ENCODE data around the gene HOXC9.
A peak's percentile ranks its signal among the peaks of the same experiment; 100 is the strongest.

Gene HOXC9

GRCh38 chr12:54024127-54024526 is 24.2 kb downstream of the HOXC9 start:
- H3K4me3 ChIP-seq (ENCODE audit: low read depth, low read length) = no peak overlapping the region
- no peak for TF ChIP-seq CTCF (IDR thresholded peaks at IDR 0.05; ENCODE audit: insufficient read depth, low read depth, low read length, missing control alignments)
- no peak for DNase-seq (ENCODE audit: low read depth)

GRCh38 chr12:54024581-54025305 is 24.8 kb downstream of the HOXC9 start:
- TF ChIP-seq CTCF (IDR thresholded peaks at IDR 0.05; ENCODE audit: insufficient read depth, low read depth, low read length, missing control alignments) = no peak
- DNase-seq (ENCODE audit: low read depth) = no peak
- no peak overlapping the region for H3K4me3 ChIP-seq (ENCODE audit: low read depth, low read length)

GRCh38 chr12:54025499-54026405 is 25.8 kb downstream of the HOXC9 start:
- H3K4me3 ChIP-seq (ENCODE audit: low read depth, low read length) = no peak overlapping the region
- no peak for DNase-seq (ENCODE audit: low read depth)
- no peak for TF ChIP-seq CTCF (IDR thresholded peaks at IDR 0.05; ENCODE audit: insufficient read depth, low read depth, low read length, missing control alignments)

- no peak for DNase-seq (ENCODE audit: low read depth)
- no peak for TF ChIP-seq CTCF (IDR thresholded peaks at IDR 0.05; ENCODE audit: insufficient read depth, low read depth, low read length, missing control alignments)
- no peak overlapping the region for H3K4me3 ChIP-seq (ENCODE audit: low read depth, low read length)
These were observed 26.9 kb downstream of the HOXC9 start for GRCh38 chr12:54026640-54027441.

GRCh38 chr12:54027442-54027786 is 27.5 kb downstream of the HOXC9 start:
- DNase-seq (ENCODE audit: low read depth) = no peak
- no peak overlapping the region for H3K4me3 ChIP-seq (ENCODE audit: low read depth, low read length)
- no peak for TF ChIP-seq CTCF (IDR thresholded peaks at IDR 0.05; ENCODE audit: insufficient read depth, low read depth, low read length, missing control alignments)

GRCh38 chr12:54028314-54029201 is 28.6 kb downstream of the HOXC9 start, which contains the start of gene HOXC6:
Gene HOXC6 (plus strand): TSS chr12:54028440. CDS start chr12:54028522, 82 bp downstream.
- peak within 1 kb of the TSS; percentile 35 for H3K4me3 ChIP-seq (ENCODE audit: low read depth, low read length)
- no peak for TF ChIP-seq CTCF (IDR thresholded peaks at IDR 0.05; ENCODE audit: insufficient read depth, low read depth, low read length, missing control alignments)
- no peak for DNase-seq (ENCODE audit: low read depth)
